Activated T-helper 1 cell treated with anti-CD3 and anti-CD28 coated beads, Interleukin-12 subunit alpha, Interleukin-12 subunit beta, Interleukin-2, Interleukin-4 antibody, amounts not matched to agents 30 ng/mL and 10 ng/mL and 1 ng/mL, durations not matched to agents 14 hours and 24 hours and 36 hours (primary cell): ENCODE measurements around the gene RMRP. TPM values are rescaled to one million over a fixed set of nuclear protein-coding genes. Genes with fewer than 3 reads are reported as not detected.
"Not testable (repeated sequence)": the region's sequence is repeated elsewhere in the genome, so short reads cannot be mapped to it uniquely, and the experiment has no call there.

Experiments used
- DNase-seq: peaks from one replicate; pipeline ENCODE4 v3.0.0; 2021; ENCODE audit warnings: low spot score
- H3K27ac Mint-ChIP-seq: one replicate; pipeline ENCODE4 v1.8.0; 2021; ENCODE audit warnings: mild to moderate bottlenecking, mixed read lengths
- H3K27me3 Mint-ChIP-seq: one replicate; pipeline ENCODE4 v1.8.0; 2022; ENCODE audit warnings: mild to moderate bottlenecking, moderate library complexity, mixed read lengths; ENCODE audit not compliant: insufficient read depth
- H3K36me3 Mint-ChIP-seq: one replicate; pipeline ENCODE4 v1.8.0; 2021; ENCODE audit warnings: low read depth, mixed read lengths
- H3K4me1 Mint-ChIP-seq: one replicate; pipeline ENCODE4 v1.8.0; 2021; ENCODE audit warnings: low read depth, mixed read lengths
- H3K4me3 Mint-ChIP-seq: one replicate; pipeline ENCODE4 v1.8.0; 2021; ENCODE audit warnings: mild to moderate bottlenecking, moderate library complexity, mixed read lengths
- H3K9me3 Mint-ChIP-seq: one replicate; pipeline ENCODE4 v1.8.0; 2021; ENCODE audit warnings: mixed read lengths
- intact Hi-C: fragments of 100-400 bp; cut with micrococcal nuclease; formaldehyde crosslinking; loops from one replicate; pipeline ENCODE4 v1.15.1; 2024
- total RNA-seq: library from RNA; stranded (reverse); gene quantifications from 2 replicates; pipeline ENCODE4 v1.2.3, GENCODE V29; 2022

RMRP gene
- total RNA-seq, 1 donor from 2014 or later: 5,317 TPM

GRCh38 chr9:35618854-35619799 is 38.7 kb downstream of the RMRP start:
- no peaks in the 10 kb centered on the region for H3K9me3 Mint-ChIP-seq
- H3K4me1 Mint-ChIP-seq: peaks cover 69% of the 10 kb centered on the region
- intact Hi-C loops: loop anchor here (1.0 to 5.0 kb wide), 7 partner anchors 15 to 208 kb away; partner anchors contain the start of genes CREB3, FAM221B, TLN1 and TMEM8B
- peak; percentile 48 for DNase-seq
- peaks cover 2% of the 10 kb centered on the region for H3K27me3 Mint-ChIP-seq
- H3K36me3 Mint-ChIP-seq: peaks cover 2% of the 10 kb centered on the region
- H3K4me3 Mint-ChIP-seq: peak overlapping the region; percentile 63
- H3K27ac Mint-ChIP-seq: peak overlapping the region; percentile 92

GRCh38 chr9:35618325-35618727 is 39.5 kb downstream of the RMRP start, which contains the start of gene CD72:
Gene CD72, minus strand, starts transcription at chr9:35618413. Its CDS starts 110 bp downstream, at chr9:35618303.
- peak within 1 kb of the TSS; percentile 92 for H3K27ac Mint-ChIP-seq
- H3K4me3 Mint-ChIP-seq: peak within 1 kb of the TSS; percentile 69
- H3K36me3 Mint-ChIP-seq: peaks cover 3% of the 10 kb centered on the region
- DNase-seq: no peak
- intact Hi-C loops: loop anchor here (2.0 to 5.0 kb wide), 2 partner anchors 110 to 209 kb away; partner anchors contain the start of genes FAM221B and TMEM8B
- peaks cover 69% of the 10 kb centered on the region for H3K4me1 Mint-ChIP-seq
- no peaks in the 10 kb centered on the region for H3K9me3 Mint-ChIP-seq
- H3K27me3 Mint-ChIP-seq: peaks cover 2% of the 10 kb centered on the region

- Mint-ChIP-seq H3K4me3 (peak overlapping the region; percentile 69), H3K27me3 (peaks cover 2% of the 10 kb centered on the region), H3K4me1 (peaks cover 69% of the 10 kb centered on the region), H3K36me3 (peaks cover 4% of the 10 kb centered on the region), H3K27ac (peak overlapping the region; percentile 92), H3K9me3 (no peaks in the 10 kb centered on the region)
- intact Hi-C loops: loop anchor here (5.0 kb wide), 1 partner anchor 210 kb away; the partner anchor contains the start of genes FAM221B and TMEM8B
- no peak for DNase-seq
Observed at GRCh38 chr9:35617548-35617947, 40.3 kb downstream of the RMRP start.

- Mint-ChIP-seq H3K36me3 (peaks cover 4% of the 10 kb centered on the region), H3K4me3 (peak overlapping the region; percentile 69), H3K27me3 (peaks cover 2% of the 10 kb centered on the region), H3K4me1 (peaks cover 65% of the 10 kb centered on the region), H3K27ac (peak overlapping the region; percentile 92), H3K9me3 (no peaks in the 10 kb centered on the region)
- peak; percentile 57 for DNase-seq
- intact Hi-C loops: loop anchor here (5.0 kb wide), 1 partner anchor 210 kb away; the partner anchor contains the start of genes FAM221B and TMEM8B
Observed at GRCh38 chr9:35616681-35617459, 40.9 kb downstream of the RMRP start.

- no peak for DNase-seq
- Mint-ChIP-seq H3K4me1 (peaks cover 67% of the 10 kb centered on the region), H3K36me3 (peaks cover 10% of the 10 kb centered on the region), H3K27me3 (peaks cover 2% of the 10 kb centered on the region), H3K4me3 (peak overlapping the region; percentile 69), H3K27ac (peak overlapping the region; percentile 60), H3K9me3 (no peaks in the 10 kb centered on the region)
- intact Hi-C loops: loop anchor here (5.0 kb wide), 1 partner anchor 211 kb away; the partner anchor contains the start of genes FAM221B and TMEM8B
Observed at GRCh38 chr9:35615981-35616680, 41.7 kb downstream of the RMRP start.

GRCh38 chr9:35612843-35613242 is 45.0 kb downstream of the RMRP start:
- Mint-ChIP-seq H3K9me3 (no peaks in the 10 kb centered on the region), H3K27me3 (no peaks in the 10 kb centered on the region), H3K27ac (no peak overlapping the region), H3K36me3 (peaks cover 20% of the 10 kb centered on the region), H3K4me3 (no peak overlapping the region), H3K4me1 (peaks cover 38% of the 10 kb centered on the region)
- intact Hi-C loops: no loop called here
- DNase-seq: no peak

GRCh38 chr9:35612066-35612465 is 45.8 kb downstream of the RMRP start:
- H3K4me1 Mint-ChIP-seq: peaks cover 36% of the 10 kb centered on the region
- peaks cover 26% of the 10 kb centered on the region for H3K36me3 Mint-ChIP-seq
- H3K9me3 Mint-ChIP-seq, H3K27me3 Mint-ChIP-seq, DNase-seq, intact Hi-C loops, H3K27ac Mint-ChIP-seq, H3K4me3 Mint-ChIP-seq: not testable (repeated sequence)

GRCh38 chr9:35611230-35611797 is 46.5 kb downstream of the RMRP start:
- Mint-ChIP-seq H3K27me3 (no peaks in the 10 kb centered on the region), H3K9me3 (no peaks in the 10 kb centered on the region), H3K4me1 (peaks cover 36% of the 10 kb centered on the region), H3K4me3 (no peak overlapping the region), H3K27ac (no peak overlapping the region), H3K36me3 (peaks cover 30% of the 10 kb centered on the region)
- intact Hi-C loops: no loop called here
- peak; percentile 41 for DNase-seq

- Mint-ChIP-seq H3K4me1 (peaks cover 25% of the 10 kb centered on the region), H3K4me3 (no peak overlapping the region), H3K27ac (no peak overlapping the region), H3K36me3 (peaks cover 30% of the 10 kb centered on the region), H3K27me3 (no peaks in the 10 kb centered on the region), H3K9me3 (no peaks in the 10 kb centered on the region)
- DNase-seq: no peak
- intact Hi-C loops: no loop called here
Observed at GRCh38 chr9:35609820-35610163, 48.0 kb downstream of the RMRP start.

GRCh38 chr9:35609001-35609819 is 48.6 kb downstream of the RMRP start:
- Mint-ChIP-seq H3K4me3 (no peak overlapping the region), H3K4me1 (peaks cover 28% of the 10 kb centered on the region), H3K27ac (no peak overlapping the region), H3K36me3 (peaks cover 28% of the 10 kb centered on the region), H3K27me3 (peaks cover 2% of the 10 kb centered on the region), H3K9me3 (no peaks in the 10 kb centered on the region)
- intact Hi-C loops: no loop called here
- no peak for DNase-seq

- Mint-ChIP-seq H3K9me3 (no peaks in the 10 kb centered on the region), H3K27me3 (peaks cover 2% of the 10 kb centered on the region), H3K36me3 (peaks cover 26% of the 10 kb centered on the region), H3K27ac (no peak overlapping the region), H3K4me1 (peaks cover 38% of the 10 kb centered on the region), H3K4me3 (no peak overlapping the region)
- DNase-seq: no peak
- intact Hi-C loops: no loop called here
Observed at GRCh38 chr9:35608221-35608620, 49.6 kb downstream of the RMRP start.
